HG03066 (cell line): ENCODE data around the gene IL17RA.
A peak's percentile ranks its signal among the peaks of the same experiment; 100 is the strongest.

Experiments used
- ATAC-seq: cut with Tn5 transposase; IDR thresholded peaks from one replicate; pipeline ENCODE4 v1.9.1; 2021; ENCODE audit warnings: low read depth; ENCODE audit not compliant: unreplicated experiment

Gene IL17RA

DNA sequence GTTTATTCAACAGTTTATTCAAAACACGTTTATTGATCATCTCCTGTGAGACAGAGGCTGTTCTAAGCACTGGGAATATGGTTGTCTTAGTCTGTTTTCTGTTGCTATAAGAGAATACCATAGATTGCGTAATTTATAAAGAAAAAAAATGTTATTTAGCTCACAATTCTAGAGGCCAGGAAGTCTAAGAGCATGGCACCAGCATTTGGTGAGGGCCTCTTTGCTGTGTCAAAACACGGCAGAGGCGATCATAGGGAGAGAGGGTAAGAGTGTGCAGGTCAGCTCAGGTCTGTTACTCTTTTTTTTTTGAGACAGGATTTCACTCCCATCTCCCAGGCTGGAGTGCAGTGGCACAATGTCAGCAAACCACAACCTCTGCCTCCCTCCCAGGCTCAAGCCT is 5.2 kb upstream of the IL17RA start:
- ATAC-seq = no peak

- no peak for ATAC-seq
Observed at GRCh38 chr22:17083255-17083654, 1.5 kb upstream of the IL17RA start.

DNA sequence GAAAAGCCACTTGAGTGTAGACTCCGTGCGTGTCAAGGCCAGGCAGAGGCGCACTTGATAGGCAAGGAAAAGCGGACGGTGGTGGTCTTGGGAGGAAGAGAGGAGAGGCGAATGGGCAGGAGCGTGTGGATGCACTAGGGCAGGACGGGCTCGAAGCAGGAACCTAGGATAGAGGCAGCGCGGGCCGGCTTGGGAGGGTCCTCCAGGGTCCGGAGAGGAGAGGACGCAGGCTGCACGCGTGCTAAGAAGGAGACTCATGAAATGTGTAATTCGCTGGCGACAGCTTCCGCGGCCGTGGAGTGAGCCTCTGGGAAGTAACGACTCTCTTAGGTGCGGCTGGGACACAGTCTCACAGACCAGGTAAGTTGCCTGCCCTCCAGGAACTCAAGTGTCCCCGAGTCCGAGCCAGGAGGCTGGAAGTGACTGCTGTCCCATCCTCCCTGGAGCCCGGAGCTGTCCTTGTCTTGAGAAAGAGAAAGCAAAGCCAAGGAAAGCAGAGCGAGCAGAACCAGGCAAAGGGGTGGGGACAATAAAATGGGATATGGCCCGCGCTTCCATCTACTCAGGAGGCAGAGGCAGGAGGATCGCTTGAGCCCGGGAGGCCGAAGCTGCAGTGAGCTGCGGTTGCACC is 874 bp upstream of the IL17RA start:
- ATAC-seq = no peak

- ATAC-seq = peak; percentile 10
Observed at GRCh38 chr22:17085277-17086181, 729 bp downstream of the IL17RA start.

GRCh38 chr22:17086296-17086695 is 1.5 kb downstream of the IL17RA start:
- ATAC-seq = no peak

DNA sequence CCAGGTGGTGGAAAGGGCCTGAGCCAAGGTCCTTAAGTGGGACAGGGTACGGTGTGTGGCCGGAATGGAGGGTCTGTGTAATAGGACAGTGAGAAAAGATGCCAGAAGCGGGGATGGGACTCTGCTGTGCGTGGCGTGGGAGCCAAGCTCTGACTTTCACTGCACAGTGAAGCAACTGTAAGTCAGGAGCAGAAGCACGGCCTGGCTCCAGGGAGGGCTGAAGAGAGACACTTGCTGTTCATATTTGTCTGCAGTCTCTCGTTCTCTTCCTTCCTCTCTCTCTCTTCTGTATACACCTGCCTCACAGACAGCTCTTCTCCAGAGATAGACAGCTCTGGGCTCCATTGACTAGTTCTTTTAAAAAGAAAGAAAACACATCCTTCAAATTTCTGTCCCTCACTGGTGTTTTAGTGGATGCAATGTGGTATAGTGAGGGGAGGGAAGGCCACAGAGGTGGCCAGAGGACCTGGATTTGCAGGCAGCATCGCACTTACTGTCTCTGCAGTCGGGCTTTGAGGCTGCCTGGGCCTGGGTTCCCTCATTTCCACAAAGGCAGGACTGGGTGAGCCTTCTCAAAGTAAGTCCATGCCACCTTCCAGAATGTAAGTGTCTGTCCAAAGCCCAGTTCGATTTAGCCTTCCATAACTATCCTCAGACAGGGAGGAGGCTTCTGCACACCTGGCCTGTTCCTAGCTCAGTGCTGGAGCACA is 2.1 kb downstream of the IL17RA start:
- ATAC-seq = no peak

DNA sequence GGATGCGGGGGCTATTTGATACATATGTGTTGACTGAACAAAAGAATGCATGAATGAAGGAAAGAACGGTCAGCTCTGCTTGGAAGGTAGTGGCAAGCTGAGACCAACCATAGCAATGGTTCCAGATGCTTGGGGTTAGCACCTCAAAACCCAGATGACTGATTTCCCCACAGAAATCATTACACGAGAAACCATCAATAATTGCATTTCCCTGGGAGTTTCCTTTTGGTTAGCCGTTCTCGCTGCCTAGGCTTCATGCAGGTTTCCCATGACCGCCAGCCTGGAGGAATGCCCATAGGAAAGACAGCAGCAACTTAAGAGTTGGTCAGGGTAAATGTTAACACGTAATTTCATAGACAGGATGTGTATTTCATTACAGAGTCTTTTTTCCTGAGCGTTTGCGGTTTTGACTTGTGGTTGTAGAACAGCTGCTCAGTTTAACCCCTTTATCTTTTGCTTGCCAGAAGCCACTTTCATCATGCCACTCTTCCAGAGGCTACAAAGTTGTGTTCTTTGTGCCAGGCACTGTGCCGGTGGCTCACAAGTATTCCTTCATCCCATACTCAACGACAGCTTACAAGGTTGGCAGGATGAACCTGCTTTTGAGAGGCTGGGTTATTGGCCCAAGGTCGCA is 2.8 kb downstream of the IL17RA start:
- no peak for ATAC-seq

DNA sequence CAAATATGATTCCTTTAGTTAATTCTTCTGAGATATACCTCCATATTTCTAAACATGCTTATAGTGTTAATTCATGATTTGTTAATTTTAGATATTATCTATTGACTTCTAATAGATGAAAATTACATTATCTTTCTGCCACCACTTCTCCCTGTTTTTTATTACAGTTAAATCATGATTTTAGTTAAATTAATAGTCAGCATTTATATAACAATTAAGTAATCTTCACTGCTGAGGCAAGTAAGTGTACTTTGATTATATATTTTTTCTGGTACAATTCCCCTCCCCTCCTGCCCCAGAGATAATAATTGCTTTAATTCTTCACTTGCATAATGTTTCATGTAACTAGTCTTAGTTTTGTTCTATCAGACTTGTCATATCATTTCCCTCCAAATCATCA is 5.8 kb downstream of the IL17RA start:
- ATAC-seq = no peak

DNA sequence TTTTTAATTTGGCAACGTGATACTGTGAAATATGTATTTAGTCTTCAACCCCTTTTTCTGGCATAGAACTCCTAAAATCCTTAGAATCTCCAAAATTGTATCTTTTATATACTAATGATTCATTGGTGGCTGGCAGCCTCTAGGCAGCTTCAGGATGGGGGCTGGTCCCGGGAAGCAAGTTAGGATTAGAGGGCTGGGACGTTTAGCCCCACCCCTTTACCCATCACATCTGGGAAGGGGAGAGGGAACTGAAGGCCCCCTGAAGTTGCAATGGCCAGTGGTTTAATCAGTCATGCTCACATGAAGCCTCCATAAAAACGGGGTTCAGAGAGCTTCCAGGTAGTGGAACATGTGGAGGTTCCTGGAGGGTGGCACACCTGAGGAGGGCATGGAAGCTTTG is 7.1 kb downstream of the IL17RA start:
- no peak for ATAC-seq

GRCh38 chr22:17093081-17093480 is 8.3 kb downstream of the IL17RA start:
- no peak for ATAC-seq

DNA sequence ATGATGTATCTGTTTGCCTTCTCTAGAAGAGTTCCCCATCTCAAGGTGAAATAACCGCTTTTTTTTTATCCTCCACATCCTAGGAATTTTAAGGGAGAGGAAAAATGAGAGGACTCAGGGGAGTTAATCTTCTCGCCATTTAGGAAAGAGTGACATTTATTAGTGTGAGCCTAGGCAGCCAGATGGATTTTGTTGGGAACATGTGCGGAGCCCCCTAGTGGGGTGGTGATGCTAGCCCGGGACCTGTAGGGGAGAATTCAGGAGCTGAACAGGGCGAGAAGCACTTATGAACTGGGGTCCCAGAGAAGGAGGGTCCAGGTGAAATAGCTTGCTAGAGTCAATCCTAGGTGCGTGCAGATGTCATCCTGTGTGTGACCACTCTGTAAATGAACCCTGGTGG is 10.7 kb downstream of the IL17RA start:
- ATAC-seq = no peak

DNA sequence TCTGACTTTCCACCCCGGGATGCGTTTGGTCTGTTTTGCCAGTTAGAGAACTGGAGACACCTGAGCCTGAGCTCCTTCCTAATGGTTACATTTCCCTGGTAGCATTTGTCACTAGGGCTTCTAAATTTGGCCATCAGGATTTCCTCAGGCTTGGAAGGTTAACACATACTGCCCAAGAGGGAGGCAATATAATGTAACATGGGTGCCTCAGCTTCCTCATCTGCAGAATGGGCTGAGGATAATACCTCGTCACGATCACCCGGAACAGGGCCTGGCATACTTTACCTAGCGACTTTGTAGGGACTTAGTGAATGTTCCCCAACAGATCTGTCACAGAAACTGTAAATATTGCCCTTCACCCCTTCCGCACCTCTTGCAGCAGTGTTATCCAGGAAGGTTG is 11.3 kb downstream of the IL17RA start:
- ATAC-seq = no peak

GRCh38 chr22:17097062-17097461 is 12.3 kb downstream of the IL17RA start:
- ATAC-seq = no peak

DNA sequence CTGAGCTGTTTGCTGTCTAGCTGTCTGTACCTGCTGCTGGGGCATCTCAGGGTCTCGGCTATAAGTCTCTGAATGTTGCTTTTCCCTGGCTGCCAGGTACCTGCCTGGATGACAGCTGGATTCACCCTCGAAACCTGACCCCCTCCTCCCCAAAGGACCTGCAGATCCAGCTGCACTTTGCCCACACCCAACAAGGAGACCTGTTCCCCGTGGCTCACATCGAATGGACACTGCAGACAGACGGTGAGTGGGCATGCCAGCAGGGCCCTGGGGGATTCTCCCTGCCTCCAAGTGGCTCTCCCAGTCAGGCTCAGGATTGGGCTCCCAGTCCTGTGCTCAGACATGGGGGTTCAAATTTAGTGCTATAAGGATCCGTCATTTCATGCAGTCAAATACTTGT is 12.9 kb downstream of the IL17RA start:
- no peak for ATAC-seq

DNA sequence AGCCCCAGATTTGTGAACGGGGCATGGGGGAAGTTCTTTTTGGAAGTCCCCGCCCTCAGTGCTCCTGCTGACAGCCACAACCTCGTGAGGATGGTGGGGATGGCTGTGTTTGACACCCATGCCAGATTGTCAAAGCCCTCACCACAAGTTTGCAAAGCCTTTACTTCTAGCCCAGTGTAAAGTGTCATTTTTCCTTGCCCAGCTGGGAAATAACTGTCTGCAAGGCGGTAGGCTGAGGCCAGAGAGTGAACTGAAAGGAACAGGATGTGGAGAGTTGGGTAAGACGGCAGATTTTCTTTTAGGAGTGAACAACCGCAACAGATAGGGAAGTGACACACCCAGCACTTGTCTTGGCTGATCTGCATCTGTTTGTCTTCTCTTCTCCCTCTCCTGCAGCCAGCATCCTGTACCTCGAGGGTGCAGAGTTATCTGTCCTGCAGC is 13.6 kb downstream of the IL17RA start:
- no peak for ATAC-seq

DNA sequence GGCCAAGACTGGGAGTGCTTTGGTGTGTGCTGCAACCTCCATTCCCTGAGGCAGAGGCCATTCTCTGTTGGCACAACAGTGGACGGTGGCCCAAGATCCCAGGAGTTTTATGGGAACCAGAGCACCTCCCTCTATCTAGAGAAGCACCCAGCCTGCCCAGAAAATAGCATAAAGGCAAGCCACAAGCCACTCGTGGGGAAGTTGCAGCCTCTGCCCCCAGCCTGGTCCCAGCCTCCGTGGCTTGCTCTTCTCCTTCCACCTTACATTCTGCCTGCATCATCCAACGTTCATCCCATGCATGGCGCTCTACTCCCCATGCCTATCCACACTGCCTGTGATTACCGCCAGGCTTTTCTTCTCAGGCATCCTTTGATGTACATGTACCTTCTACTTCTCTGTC is 15.8 kb downstream of the IL17RA start:
- ATAC-seq = no peak

GRCh38 chr22:17101475-17102296 is 16.9 kb downstream of the IL17RA start:
- no peak for ATAC-seq

DNA sequence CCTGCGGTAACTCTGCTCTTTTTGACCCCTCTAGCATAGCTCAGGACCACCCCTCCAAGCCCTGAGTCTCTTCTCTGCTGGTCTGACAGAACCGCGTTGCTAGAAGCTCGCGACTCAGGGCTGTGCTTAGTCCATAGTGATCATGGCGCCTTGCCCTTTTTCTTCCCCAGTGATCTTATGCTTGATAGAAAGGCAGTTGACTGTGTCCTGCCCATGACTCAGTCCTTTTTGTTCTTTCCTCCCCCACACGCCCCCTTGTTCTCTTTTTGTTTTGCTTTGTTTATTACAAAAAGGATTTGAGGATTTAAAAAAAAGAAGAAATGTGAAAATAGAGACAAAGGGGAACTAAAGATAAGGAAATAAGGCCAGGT is 17.5 kb downstream of the IL17RA start:
- ATAC-seq = no peak

DNA sequence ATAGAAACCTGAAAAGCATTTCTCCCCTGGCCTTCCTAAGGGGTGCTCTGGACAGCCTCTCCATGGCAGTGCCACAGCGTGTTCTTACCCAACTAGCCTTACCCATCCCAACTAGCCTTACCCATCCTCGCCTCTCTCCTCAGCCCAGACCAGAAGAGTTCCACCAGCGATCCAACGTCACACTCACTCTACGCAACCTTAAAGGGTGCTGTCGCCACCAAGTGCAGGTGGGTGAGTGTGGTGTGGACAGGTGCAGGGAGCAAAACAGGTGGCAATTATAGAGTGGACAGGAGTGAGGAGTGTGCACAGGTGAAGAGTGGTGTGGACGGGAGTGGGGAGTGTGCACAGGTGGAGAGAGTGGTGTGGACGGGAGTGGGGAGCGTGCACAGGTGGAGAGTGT is 18.6 kb downstream of the IL17RA start:
- ATAC-seq = no peak

DNA sequence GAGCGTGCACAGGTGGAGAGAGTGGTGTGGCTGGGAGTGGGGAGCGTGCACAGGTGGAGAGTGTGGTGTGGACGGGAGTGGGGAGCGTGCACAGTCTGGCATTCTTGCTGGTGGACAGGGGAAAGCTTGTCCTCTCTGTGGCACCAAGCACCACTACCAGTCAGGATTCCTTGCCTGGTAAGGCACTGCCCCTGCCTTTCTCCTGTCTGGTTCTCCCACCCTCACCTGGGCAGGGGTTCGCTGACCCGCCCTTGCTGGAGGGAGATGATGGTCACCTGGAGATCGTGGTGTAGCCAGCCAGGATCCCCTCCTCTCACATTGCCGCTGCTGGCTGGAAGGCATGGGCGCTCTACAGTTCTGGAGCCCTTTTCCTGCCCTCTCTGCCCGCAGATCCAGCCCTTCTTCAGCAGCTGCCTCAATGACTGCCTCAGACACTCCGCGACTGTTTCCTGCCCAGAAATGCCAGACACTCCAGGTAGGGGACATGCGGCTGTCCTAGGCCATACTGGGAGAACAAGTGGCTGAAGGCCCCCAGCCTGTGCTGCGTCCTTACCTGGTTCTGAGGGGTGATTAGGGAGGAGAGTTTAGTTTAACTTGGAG is 19.6 kb downstream of the IL17RA start:
- ATAC-seq = no peak
